HG02981 (cell line): ENCODE data around the gene NGF.

Experiments
- ATAC-seq: cut with Tn5 transposase; IDR thresholded peaks from one replicate; pipeline ENCODE4 v1.9.1; 2021; ENCODE audit warnings: mild to moderate bottlenecking, moderate library complexity; ENCODE audit not compliant: unreplicated experiment

NGF gene

GRCh38 chr1:115240297-115240696, 97.8 kb downstream of the NGF start:
- ATAC-seq = no peak

GRCh38 chr1:115239426-115239825, 98.6 kb downstream of the NGF start:
- ATAC-seq = no peak

- ATAC-seq = no peak
Measured at GRCh38 chr1:115239148-115239422, 99.0 kb downstream of the NGF start.

- ATAC-seq = no peak
Measured at GRCh38 chr1:115238336-115239147, 99.5 kb downstream of the NGF start.

GRCh38 chr1:115237507-115237906, 100.5 kb downstream of the NGF start:
- ATAC-seq = no peak

- ATAC-seq = no peak
Measured at GRCh38 chr1:115237023-115237422, 101.0 kb downstream of the NGF start.
